ENCODE data around the gene PRKAR2B. TPM values are rescaled to one million over a fixed set of nuclear protein-coding genes. Genes with fewer than 3 reads are reported as not detected.

The PRKAR2B gene
- total and polyA plus RNA-seq, 2 experiments from 2014 or later: 14.8 to 31.5 TPM

GRCh38 chr7:107158028-107158427 lies 113.5 kb downstream of the PRKAR2B start:
- TF ChIP-seq, protein P1, sequence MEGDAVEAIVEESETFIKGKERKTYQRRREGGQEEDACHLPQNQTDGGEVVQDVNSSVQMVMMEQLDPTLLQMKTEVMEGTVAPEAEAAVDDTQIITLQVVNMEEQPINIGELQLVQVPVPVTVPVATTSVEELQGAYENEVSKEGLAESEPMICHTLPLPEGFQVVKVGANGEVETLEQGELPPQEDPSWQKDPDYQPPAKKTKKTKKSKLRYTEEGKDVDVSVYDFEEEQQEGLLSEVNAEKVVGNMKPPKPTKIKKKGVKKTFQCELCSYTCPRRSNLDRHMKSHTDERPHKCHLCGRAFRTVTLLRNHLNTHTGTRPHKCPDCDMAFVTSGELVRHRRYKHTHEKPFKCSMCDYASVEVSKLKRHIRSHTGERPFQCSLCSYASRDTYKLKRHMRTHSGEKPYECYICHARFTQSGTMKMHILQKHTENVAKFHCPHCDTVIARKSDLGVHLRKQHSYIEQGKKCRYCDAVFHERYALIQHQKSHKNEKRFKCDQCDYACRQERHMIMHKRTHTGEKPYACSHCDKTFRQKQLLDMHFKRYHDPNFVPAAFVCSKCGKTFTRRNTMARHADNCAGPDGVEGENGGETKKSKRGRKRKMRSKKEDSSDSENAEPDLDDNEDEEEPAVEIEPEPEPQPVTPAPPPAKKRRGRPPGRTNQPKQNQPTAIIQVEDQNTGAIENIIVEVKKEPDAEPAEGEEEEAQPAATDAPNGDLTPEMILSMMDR (IDR thresholded peaks at IDR 0.05; ENCODE audit: poor library complexity): no peak
- TF ChIP-seq EZH2phosphoT487 (IDR thresholded peaks at IDR 0.05; ENCODE audit: low read depth, severe bottlenecking, unreplicated experiment) (no peak), EZH2 (IDR thresholded peaks at IDR 0.05; ENCODE audit: borderline replicate concordance) (no peak)
- whole genome bisulfite sequencing (ENCODE audit: low lambda C conversion rate, missing lambda C conversion rate): 89% methylated on average over 2 of the region's 2 CpGs
- H3K4me3 ChIP-seq: no peak overlapping the region

DNA sequence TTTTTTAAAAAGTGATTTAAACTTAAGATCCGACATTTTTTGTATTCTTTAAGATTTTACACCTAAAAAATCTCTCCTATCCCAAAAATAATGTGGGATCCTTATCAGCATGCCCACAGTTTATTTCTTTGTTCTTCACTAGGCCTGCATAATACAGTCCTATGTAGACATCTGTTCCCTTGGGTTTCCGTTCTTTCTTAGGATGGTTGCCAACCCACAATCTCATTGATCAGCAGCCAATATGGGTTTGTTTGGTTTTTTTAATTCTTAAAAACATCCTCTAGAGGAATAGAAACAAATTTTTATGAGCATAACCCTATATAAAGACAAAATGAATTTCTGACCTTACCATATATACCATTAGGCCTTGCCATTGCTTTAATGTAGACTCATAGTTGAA lies 115.9 kb downstream of the PRKAR2B start:
- Histone ChIP-seq H3K27ac (no peak overlapping the region), H3K79me2 (no peaks in the 10 kb centered on the region), H3K4me2 (no peak overlapping the region), H3K9me2 (replicated peaks; ENCODE audit: insufficient read depth) (no peaks in the 10 kb centered on the region), H3K4me1 (ENCODE audit: insufficient read depth) (no peaks in the 10 kb centered on the region), H2AFZ (no peak overlapping the region), H3K36me3 (replicated peaks; ENCODE audit: insufficient read depth, low read depth) (no peaks in the 10 kb centered on the region), H3K27me3 (no peaks in the 10 kb centered on the region), H3K9me3 (ENCODE audit: low read depth) (no peaks in the 10 kb centered on the region), H3K4me3 (no peak overlapping the region), H4K20me1 (ENCODE audit: insufficient read depth, poor library complexity, severe bottlenecking) (no peaks in the 10 kb centered on the region)
- WGBS (ENCODE audit: low lambda C conversion rate, missing lambda C conversion rate): 92% methylated on average over 2 of the region's 2 CpGs
- TF ChIP-seq EZH2 (IDR thresholded peaks at IDR 0.05; ENCODE audit: borderline replicate concordance): no peak
- TF ChIP-seq EZH2phosphoT487 (IDR thresholded peaks at IDR 0.05; ENCODE audit: low read depth, severe bottlenecking, unreplicated experiment): no peak
- no peak for DNase-seq (ENCODE audit: low spot score)

More at GRCh38 chr7:107158028-107158427, 113.5 kb downstream of the PRKAR2B start:
- Histone ChIP-seq H3K27ac (no peak overlapping the region), H3K27me3 (no peaks in the 10 kb centered on the region), H3K9me2 (replicated peaks; ENCODE audit: insufficient read depth) (no peaks in the 10 kb centered on the region), H4K20me1 (ENCODE audit: insufficient read depth, poor library complexity, severe bottlenecking) (no peaks in the 10 kb centered on the region), H2AFZ (no peak overlapping the region), H3K9me3 (ENCODE audit: low read depth) (no peaks in the 10 kb centered on the region), H3K4me2 (no peak overlapping the region), H3K79me2 (no peaks in the 10 kb centered on the region), H3K4me1 (ENCODE audit: insufficient read depth) (no peaks in the 10 kb centered on the region), H3K36me3 (replicated peaks; ENCODE audit: insufficient read depth, low read depth) (no peaks in the 10 kb centered on the region)
- no peak for DNase-seq (ENCODE audit: low spot score)

- TF ChIP-seq EZH2phosphoT487 (IDR thresholded peaks at IDR 0.05; ENCODE audit: low read depth, severe bottlenecking, unreplicated experiment) (no peak), EZH2 (IDR thresholded peaks at IDR 0.05; ENCODE audit: borderline replicate concordance) (no peak)
- TF ChIP-seq, protein P1 (IDR thresholded peaks at IDR 0.05; ENCODE audit: poor library complexity): no peak
- no peaks in the 10 kb centered on the region for H3K79me2 ChIP-seq
- no peak overlapping the region for H3K27ac ChIP-seq
These were observed 116.9 kb downstream of the PRKAR2B start for GRCh38 chr7:107161415-107161814.

DNA sequence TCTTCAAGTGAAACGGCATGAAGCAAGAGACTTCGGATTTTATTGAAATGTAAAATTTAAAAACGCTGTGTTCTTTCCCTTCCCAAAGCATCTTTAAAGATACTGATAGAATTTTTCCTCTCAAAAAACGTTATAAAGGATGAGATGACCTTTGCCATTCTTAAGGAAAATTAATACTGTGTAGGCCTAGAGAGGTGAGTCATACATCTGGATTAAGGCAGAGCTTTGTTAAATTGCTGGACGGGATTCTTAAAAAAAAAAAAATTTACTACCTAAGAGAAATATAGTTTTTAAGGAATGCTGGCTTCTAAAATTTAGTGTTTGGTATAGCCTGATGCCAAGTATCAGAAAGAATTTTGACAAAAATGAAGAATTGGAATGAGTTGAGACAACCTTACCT lies 118.0 kb downstream of the PRKAR2B start:
- no peak for DNase-seq (ENCODE audit: low spot score)
- H2AFZ ChIP-seq: no peak overlapping the region
- no peaks in the 10 kb centered on the region for H3K27me3 ChIP-seq
- WGBS (ENCODE audit: low lambda C conversion rate, missing lambda C conversion rate): 74% methylated on average over 5 of the region's 5 CpGs
- no peaks in the 10 kb centered on the region for H3K79me2 ChIP-seq
- no peak for TF ChIP-seq EZH2 (IDR thresholded peaks at IDR 0.05; ENCODE audit: borderline replicate concordance)
- TF ChIP-seq, protein P1 (IDR thresholded peaks at IDR 0.05; ENCODE audit: poor library complexity): no peak
- no peak for TF ChIP-seq EZH2phosphoT487 (IDR thresholded peaks at IDR 0.05; ENCODE audit: low read depth, severe bottlenecking, unreplicated experiment)
- no peak overlapping the region for H3K4me2 ChIP-seq
- no peaks in the 10 kb centered on the region for H3K9me2 ChIP-seq (replicated peaks; ENCODE audit: insufficient read depth)
- H3K9me3 ChIP-seq (ENCODE audit: low read depth): no peaks in the 10 kb centered on the region
- H3K36me3 ChIP-seq (replicated peaks; ENCODE audit: insufficient read depth, low read depth): no peaks in the 10 kb centered on the region
- no peaks in the 10 kb centered on the region for H4K20me1 ChIP-seq (ENCODE audit: insufficient read depth, poor library complexity, severe bottlenecking)
- H3K27ac ChIP-seq: no peak overlapping the region
- no peak overlapping the region for H3K4me3 ChIP-seq
- H3K4me1 ChIP-seq (ENCODE audit: insufficient read depth): peaks cover 6% of the 10 kb centered on the region

More at GRCh38 chr7:107161415-107161814, 116.9 kb downstream of the PRKAR2B start:
- no peaks in the 10 kb centered on the region for H3K9me3 ChIP-seq (ENCODE audit: low read depth)
- H3K36me3 ChIP-seq (replicated peaks; ENCODE audit: insufficient read depth, low read depth): no peaks in the 10 kb centered on the region
- no peaks in the 10 kb centered on the region for H4K20me1 ChIP-seq (ENCODE audit: insufficient read depth, poor library complexity, severe bottlenecking)
- H3K27me3 ChIP-seq: no peaks in the 10 kb centered on the region
- WGBS (ENCODE audit: low lambda C conversion rate, missing lambda C conversion rate): 82% methylated on average over 3 of the region's 3 CpGs
- H3K4me1 ChIP-seq (ENCODE audit: insufficient read depth): peaks cover 2% of the 10 kb centered on the region
- H2AFZ ChIP-seq: no peak overlapping the region
- H3K9me2 ChIP-seq (replicated peaks; ENCODE audit: insufficient read depth): no peaks in the 10 kb centered on the region
- DNase-seq (ENCODE audit: low spot score): no peak
- no peak overlapping the region for H3K4me2 ChIP-seq
- H3K4me3 ChIP-seq: no peak overlapping the region

All from hepatocyte (in vitro differentiated cells).